Natural killer cell (primary cell): ENCODE measurements around the gene PVRIG. TPM values are rescaled to one million over a fixed set of nuclear protein-coding genes. Genes with fewer than 3 reads are reported as not detected.
"Not testable (repeated sequence)": the region's sequence is repeated elsewhere in the genome, so short reads cannot be mapped to it uniquely, and the experiment has no call there.

Experiments used
- ATAC-seq, 3 donors: fragments of 150-1000 bp in 2 of 3; fragments of 200-7000 bp in 1 of 3; cut with Tn5 transposase; 1 replicate in 1 of 3; 2 replicates in 2 of 3; pipeline ENCODE4 v1.10.0; 2021; ENCODE audit warnings: mild to moderate bottlenecking in 2 of 3, moderate library complexity in 2 of 3
- DNase-seq, 2 donors: peaks; one replicate each; pipeline versions ENCODE4 v3.0.0 to v3.0.0-alpha.2; 2013 to 2021; ENCODE audit warnings: mixed read lengths in 1 of 2
- H3K27ac ChIP-seq: one replicate; pipeline ENCODE4 v1.5.1; 2013; ENCODE audit warnings: mild to moderate bottlenecking, low read length
- H3K27me3 ChIP-seq: one replicate; pipeline ENCODE4 v1.6.1; 2013; ENCODE audit warnings: low read length; ENCODE audit not compliant: control insufficient read depth, insufficient read depth
- H3K36me3 ChIP-seq: one replicate; pipeline ENCODE4 v1.6.1; 2013; ENCODE audit warnings: low read length; ENCODE audit not compliant: control insufficient read depth, insufficient read depth
- H3K4me1 ChIP-seq: one replicate; pipeline ENCODE4 v1.6.1; 2013; ENCODE audit warnings: low read length; ENCODE audit not compliant: control insufficient read depth, insufficient read depth
- H3K4me3 ChIP-seq: one replicate; pipeline ENCODE4 v1.5.1; 2013; ENCODE audit warnings: low read length
- H3K9me3 ChIP-seq: one replicate; pipeline ENCODE4 v1.6.1; 2013; ENCODE audit warnings: low read length; ENCODE audit not compliant: control insufficient read depth, insufficient read depth
- H3K27ac Mint-ChIP-seq, 2 donors: one replicate each; pipeline ENCODE4 v1.8.0; 2022; ENCODE audit warnings: mild to moderate bottlenecking in 2 of 2, mixed read lengths in 2 of 2, moderate library complexity in 1 of 2
- H3K27me3 Mint-ChIP-seq, 2 donors: one replicate each; pipeline ENCODE4 v1.8.0; 2022; ENCODE audit warnings: low read depth in 2 of 2, mixed read lengths in 2 of 2
- H3K36me3 Mint-ChIP-seq: one replicate; pipeline ENCODE4 v1.8.0; 2022; ENCODE audit warnings: mixed read lengths
- H3K4me1 Mint-ChIP-seq, 2 donors: one replicate each; pipeline ENCODE4 v1.8.0; 2022; ENCODE audit warnings: mixed read lengths in 2 of 2
- H3K4me3 Mint-ChIP-seq: one replicate; pipeline ENCODE4 v1.8.0; 2022; ENCODE audit warnings: mild to moderate bottlenecking, moderate library complexity, mixed read lengths
- H3K9me3 Mint-ChIP-seq, 2 donors: one replicate each; pipeline ENCODE4 v1.8.0; 2022; ENCODE audit warnings: mixed read lengths in 2 of 2
- CTCF ChIP-seq: fragments of 200-600 bp; IDR thresholded peaks from one replicate; pipeline ENCODE4 v1.8.0; 2022; ENCODE audit warnings: antibody characterized with exemption
- WGBS: methylation state at CpG from one replicate; pipeline ENCODE4 v1.1.7; 2013; ENCODE audit warnings: missing lambda C conversion rate; ENCODE audit not compliant: insufficient coverage; 5-methylcytosine and 5-hydroxymethylcytosine counted together
- intact Hi-C: fragments of 100-400 bp; cut with micrococcal nuclease; formaldehyde crosslinking; loops from one replicate; pipeline ENCODE4 v1.14.2; 2022
- total RNA-seq, 4 donors: library from RNA; stranded (reverse); fragments of 120-200 nt in 1 of 4; gene quantifications; one replicate each; pipeline versions ENCODE4 v1.2.3 to v1.2.4, GENCODE V29; 2013 to 2022

Gene PVRIG
- total RNA-seq, 3 donors from 2014 or later (not counting 1 experiment from before 2014, with no cell fraction given): 45.6 to 84.1 (median 52.9) TPM

GRCh38 chr7:100183090-100183489 lies 36.7 kb upstream of the PVRIG start:
- H3K27ac Mint-ChIP-seq, H3K9me3 ChIP-seq, intact Hi-C loops: not testable (repeated sequence)

DNA sequence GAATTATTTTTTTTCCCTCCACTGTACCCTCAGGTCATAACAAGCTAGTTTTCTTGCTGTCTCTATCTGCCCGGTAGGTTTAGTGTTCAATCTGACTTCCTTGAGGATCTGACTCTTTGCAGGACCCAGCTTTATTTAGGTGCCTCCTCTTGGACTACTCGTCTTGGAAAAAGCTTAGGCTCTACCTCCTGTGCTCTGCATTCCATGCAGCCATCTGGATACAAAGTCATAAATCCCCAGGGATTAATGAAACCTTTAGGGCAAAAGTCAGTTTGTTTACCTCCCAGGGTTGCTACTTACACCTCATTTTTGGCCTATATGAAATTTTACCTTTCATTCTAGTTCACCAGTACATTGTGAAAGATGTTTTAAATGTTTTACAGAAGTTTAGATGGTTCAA lies 34.0 kb upstream of the PVRIG start:
- 91% methylated on average over 2 of the region's 2 CpGs for WGBS
- H3K27ac Mint-ChIP-seq: no peak overlapping the region
- H3K9me3 ChIP-seq: no peaks in the 10 kb centered on the region
- H3K4me3 Mint-ChIP-seq: no peak overlapping the region
- H3K4me3 ChIP-seq: no peak overlapping the region
- peaks cover 2 to 10% of the 10 kb centered on the region in 2 donors for H3K4me1 Mint-ChIP-seq
- no peaks in the 10 kb centered on the region for H3K36me3 ChIP-seq
- TF ChIP-seq CTCF: no peak
- H3K9me3 Mint-ChIP-seq: no peaks in the 10 kb centered on the region
- intact Hi-C loops: no loop called here
- ATAC-seq (no peak), DNase-seq (no peak)
- no peaks in the 10 kb centered on the region for H3K27me3 Mint-ChIP-seq
- H3K27me3 ChIP-seq: no peaks in the 10 kb centered on the region
- H3K36me3 Mint-ChIP-seq: no peaks in the 10 kb centered on the region
- H3K27ac ChIP-seq: no peak overlapping the region
- peaks cover 3% of the 10 kb centered on the region for H3K4me1 ChIP-seq

More at GRCh38 chr7:100183090-100183489, 36.7 kb upstream of the PVRIG start:
- not testable (repeated sequence) for DNase-seq, H3K27me3 Mint-ChIP-seq, H3K27me3 ChIP-seq, H3K4me1 Mint-ChIP-seq, H3K4me3 Mint-ChIP-seq, H3K36me3 ChIP-seq, H3K4me3 ChIP-seq, H3K27ac ChIP-seq, H3K9me3 Mint-ChIP-seq, H3K36me3 Mint-ChIP-seq, ATAC-seq
- 92% methylated on average over 6 of the region's 6 CpGs for WGBS
- peaks cover 13% of the 10 kb centered on the region for H3K4me1 ChIP-seq

GRCh38 chr7:100189061-100189460 lies 30.7 kb upstream of the PVRIG start:
- H3K36me3 Mint-ChIP-seq: no peaks in the 10 kb centered on the region
- peaks cover 0 to 7% of the 10 kb centered on the region in 2 donors for H3K4me1 Mint-ChIP-seq
- Histone ChIP-seq H3K27ac (no peak overlapping the region), H3K36me3 (no peaks in the 10 kb centered on the region), H3K27me3 (no peaks in the 10 kb centered on the region), H3K9me3 (no peaks in the 10 kb centered on the region), H3K4me1 (peaks cover 4% of the 10 kb centered on the region), H3K4me3 (no peak overlapping the region)
- TF ChIP-seq CTCF: no peak
- H3K27me3 Mint-ChIP-seq: no peaks in the 10 kb centered on the region
- DNase-seq (no peak), ATAC-seq (no peak)
- H3K27ac Mint-ChIP-seq: no peak overlapping the region
- H3K4me3 Mint-ChIP-seq: no peak overlapping the region
- no peaks in the 10 kb centered on the region for H3K9me3 Mint-ChIP-seq
- 84% methylated on average over 3 of the region's 3 CpGs for WGBS
- intact Hi-C loops: no loop called here

GRCh38 chr7:100190048-100190711 lies 29.6 kb upstream of the PVRIG start:
- Histone ChIP-seq H3K4me1 (peaks cover 4% of the 10 kb centered on the region), H3K9me3 (no peaks in the 10 kb centered on the region), H3K4me3 (no peak overlapping the region), H3K36me3 (no peaks in the 10 kb centered on the region), H3K27me3 (no peaks in the 10 kb centered on the region), H3K27ac (no peak overlapping the region)
- Mint-ChIP-seq H3K4me1 (peaks cover 0 to 7% of the 10 kb centered on the region in 2 donors), H3K27ac (peak overlapping the region in 1 of 2 donors; percentile 25), H3K27me3 (no peaks in the 10 kb centered on the region), H3K4me3 (no peak overlapping the region), H3K9me3 (no peaks in the 10 kb centered on the region), H3K36me3 (no peaks in the 10 kb centered on the region)
- WGBS: 39% methylated on average over 4 of the region's 4 CpGs
- DNase-seq (peak in 1 of 2 donors; percentile 76), ATAC-seq (peak; percentile 71 to 91 (median 72))
- intact Hi-C loops: loop anchor here (1.0 to 2.0 kb wide), 2 partner anchors 27 to 217 kb away; no protein-coding TSS in a partner anchor
- peak; percentile 61 for TF ChIP-seq CTCF
